ENCODE measurements around the gene ZBTB11.
"Not testable (repeated sequence)": the region's sequence is repeated elsewhere in the genome, so short reads cannot be mapped to it uniquely, and the experiment has no call there.

ZBTB11 gene

DNA sequence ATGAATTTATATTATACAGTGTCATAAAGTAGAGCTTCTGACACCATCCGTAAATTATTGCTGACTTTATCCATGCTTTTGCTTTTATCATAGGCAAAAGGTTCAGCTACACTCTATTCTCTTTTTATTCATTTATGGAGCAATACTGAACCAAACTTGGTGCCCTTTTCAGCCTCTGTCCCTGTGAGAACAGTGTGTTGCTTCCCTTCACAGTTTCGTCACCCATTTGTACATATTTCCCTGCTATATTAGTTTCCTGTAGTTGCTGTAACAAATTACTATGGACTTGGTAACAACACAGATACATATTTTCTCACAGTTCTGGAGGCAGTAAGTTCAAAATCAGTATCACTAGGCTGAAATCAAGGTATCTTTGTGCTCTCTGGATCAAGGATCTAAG, 12.4 kb upstream of the ZBTB11 start:
- no peak for DNase-seq

DNA sequence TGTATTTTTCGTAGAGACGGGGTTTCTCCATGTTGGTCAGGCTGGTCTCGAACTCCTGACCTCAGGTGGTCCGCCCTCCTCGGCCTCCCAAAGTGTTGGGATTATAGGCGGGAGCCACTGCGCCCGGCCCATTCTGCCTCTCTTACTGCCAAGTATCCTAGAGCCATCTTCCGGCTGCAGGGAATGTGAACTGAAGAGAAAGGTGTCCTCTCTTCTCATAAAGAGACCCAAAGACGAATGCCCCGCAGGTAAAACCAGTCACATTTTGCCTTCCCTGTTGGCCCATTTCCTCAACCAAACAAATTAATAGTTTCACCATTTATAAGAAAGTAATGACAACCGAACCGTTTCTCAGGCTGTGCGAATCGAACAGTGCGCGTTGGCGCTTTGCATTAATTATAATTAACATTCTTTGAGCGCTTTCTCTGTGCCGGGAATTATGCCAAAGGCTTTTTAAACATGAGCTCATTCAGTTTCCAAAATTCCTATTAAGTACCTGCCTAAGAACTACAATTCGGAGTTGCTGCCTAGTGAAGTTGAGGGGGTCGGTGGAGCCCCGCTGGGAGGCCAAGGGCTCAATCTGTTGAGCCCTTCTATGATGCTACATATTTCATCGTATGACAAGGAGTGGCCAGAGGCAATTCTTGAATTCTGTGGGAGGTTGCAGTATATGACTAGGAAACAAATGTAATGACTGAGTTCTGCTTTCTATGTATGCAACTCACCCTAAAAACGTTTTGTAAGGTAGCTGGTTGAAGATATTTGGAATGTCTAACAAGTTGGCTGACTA, 10.4 kb upstream of the ZBTB11 start:
- DNase-seq, result no peak

DNA sequence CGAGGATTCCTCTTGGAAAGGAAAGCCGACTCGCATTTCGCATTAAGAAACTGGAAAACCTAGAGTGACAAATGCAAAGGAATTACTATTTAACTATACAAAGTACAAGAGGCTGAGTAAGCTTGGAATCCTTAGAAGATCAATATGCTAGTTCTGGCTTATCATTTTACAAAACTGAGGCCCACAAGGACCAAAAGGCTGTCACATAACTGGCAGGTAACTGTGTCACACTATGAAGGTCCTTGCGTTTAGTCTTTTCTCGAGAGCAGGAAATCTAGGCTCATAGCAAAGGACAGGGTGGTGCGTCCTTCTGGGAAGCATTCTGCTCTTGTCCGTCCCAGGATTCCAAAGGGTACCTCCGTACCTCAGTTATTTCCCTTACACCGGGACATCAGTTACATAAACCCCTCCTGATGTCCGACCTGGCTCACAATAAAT, 9.0 kb upstream of the ZBTB11 start:
- DNase-seq, result peak; percentile 5

DNA sequence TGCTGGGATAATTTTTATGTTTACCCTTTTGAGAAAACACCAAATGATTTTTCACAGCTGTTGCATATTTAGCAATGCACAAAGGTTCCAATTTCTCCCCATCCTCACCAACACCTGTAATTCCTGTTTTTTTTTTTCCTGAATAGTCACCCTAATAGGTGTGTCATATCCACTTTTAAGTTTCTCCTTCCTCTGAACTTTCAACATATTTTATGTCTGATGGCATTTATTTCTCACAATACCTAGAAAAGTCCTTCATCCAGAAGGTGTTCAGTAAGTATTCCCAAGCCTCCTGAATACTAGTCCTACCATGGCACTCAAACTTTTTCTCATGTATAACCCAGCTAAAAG, 8.1 kb upstream of the ZBTB11 start:
- no peak for DNase-seq

DNA sequence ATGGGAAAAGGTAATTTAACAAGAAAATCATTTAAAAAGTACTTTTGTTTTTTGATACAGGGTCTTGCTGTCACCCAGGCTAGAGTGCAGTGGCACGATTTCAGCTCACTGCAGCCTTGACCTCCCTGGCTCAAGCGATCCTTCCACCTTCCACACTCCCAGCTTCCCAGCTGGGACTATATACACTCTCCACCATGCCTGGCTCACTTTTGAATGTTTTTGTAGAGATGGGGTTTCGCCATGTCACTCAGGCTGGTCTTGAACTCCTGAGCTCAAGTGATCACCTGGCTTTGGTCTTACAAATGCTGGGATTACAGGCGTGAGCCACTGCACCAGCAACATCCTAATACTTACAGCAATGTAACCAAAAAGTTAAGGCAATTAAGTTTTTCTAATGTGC, 3.5 kb upstream of the ZBTB11 start:
- no peak for DNase-seq

DNA sequence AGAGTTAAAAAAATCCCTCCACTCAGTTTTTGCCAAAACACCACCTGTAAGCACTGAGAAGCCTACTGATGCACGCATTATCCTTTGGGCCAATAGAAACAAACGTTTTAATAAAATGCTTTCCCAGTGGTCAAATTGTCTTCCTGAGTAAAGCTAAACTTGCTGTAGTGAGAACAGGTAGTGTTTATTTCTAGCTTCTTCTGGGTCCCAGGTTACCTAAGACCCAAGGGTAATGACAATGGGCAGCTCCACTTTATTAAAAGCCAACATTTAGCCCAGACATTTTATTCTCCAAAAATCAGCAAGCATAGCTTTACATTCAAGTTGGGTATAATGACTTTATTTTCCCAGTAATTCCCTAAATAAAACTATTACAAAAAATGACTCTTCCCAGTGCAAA, 1.9 kb upstream of the ZBTB11 start:
- DNase-seq, result not testable (repeated sequence)

DNA sequence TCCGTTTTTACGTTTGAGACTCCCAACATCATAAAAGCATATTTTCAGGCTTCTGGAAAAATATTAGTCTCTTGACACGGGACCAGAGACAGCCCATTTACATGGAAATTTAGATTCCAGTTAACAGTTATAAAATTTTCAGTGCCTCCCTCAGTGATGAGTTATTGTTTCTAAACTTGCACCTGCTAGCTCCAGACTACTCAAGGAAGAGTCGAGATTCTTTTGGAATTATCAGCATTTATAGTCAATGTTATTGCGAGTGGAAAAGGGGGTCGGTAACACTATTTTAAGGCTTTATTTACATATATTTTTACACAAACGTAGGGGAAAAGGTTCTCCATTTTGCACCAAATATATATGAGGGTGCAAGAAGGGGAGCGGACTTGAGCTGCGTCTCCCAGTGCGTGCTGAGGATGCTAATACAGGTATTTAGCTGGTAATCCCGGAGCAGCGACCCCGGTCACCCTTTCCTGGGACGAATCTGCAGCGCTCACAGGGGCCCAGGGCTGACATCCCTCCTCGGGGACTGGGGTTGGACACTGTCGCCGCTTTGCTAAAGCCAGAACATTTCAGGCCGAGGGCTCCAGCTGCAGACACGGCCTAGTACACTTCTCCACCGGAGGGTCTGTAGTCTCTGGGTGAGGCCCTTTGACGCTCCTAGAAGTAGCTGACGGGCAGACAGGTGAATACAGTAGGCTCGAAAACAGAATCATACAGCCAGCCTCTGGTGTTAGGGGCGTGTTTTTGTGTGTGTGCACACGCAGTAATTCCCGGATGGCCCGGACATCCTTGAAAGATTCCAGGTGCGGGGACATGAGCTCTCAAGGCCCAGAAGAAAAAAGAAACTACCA, 729 bp upstream of the ZBTB11 start:
- DNase-seq, result no peak

DNA sequence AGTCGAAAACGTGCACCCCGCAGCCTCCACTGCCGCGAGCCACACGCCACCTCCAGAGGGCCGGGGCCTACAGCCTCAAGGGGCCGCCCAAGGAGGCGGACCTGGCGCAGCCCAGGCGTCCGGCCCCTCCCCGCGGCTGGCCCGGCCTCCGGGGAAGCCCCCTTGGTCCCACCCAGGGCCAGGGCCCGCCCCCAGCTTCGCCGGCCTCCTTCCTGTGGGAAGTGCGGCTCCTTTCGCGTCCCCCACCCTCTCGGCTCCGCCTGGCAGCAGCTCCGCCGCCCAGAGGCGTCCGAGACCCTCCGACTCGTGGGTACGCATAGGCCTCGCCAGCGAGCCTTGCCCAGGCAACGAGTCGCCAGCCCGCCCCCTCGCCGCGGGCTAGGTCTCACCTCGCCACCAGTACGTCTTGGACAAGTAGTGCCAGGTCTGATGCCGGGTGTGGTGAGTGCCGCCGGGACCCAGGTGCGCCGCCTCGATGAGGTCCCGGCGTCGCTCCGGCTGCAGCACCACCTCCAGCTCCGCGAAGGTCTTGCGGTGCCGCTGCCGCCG, 642 bp downstream of the ZBTB11 start:
- DNase-seq, result peak; percentile 96

DNA sequence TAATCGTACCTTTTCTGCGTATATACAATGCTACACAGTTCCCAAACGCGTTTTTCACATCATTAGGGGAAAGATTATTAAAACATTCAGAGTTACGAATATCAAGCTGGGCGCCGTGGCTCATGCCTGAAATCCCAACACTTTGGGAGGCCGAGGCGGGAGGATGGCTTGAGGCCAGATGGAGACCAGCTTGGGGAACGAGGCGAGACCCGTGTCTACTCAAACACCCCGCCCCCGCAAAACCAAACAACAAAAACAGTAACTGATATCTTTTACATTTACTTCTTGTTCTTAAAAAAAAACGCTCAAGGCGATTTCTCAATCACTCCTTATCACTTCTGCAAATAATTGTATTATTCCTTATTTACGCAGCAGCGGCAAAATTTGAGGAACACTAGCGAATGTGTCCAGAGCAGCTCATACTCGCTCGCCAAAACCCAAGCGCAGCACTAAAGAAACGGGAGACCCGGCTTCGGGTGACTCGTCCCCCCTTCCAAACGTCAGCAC, 1.2 kb downstream of the ZBTB11 start:
- DNase-seq, result no peak

DNA sequence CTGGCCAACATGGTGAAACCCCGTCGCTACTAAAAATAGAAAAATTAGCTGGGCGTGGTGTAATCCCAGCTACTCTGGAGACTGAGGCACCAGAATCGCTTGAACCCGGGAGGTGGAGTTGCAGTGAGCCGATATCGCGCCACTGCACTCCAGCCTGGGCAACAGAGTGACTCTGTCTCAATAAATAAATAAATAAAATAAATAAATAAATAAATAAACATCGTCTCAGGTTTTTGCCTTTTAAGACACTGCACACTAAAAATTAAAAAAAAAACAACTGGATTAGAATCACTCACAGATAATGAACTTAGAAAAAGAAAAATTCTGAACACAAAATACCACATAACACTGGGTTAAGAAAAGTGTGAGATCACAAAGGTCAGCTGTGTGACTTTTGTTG, 2.4 kb downstream of the ZBTB11 start:
- DNase-seq, result no peak

DNA sequence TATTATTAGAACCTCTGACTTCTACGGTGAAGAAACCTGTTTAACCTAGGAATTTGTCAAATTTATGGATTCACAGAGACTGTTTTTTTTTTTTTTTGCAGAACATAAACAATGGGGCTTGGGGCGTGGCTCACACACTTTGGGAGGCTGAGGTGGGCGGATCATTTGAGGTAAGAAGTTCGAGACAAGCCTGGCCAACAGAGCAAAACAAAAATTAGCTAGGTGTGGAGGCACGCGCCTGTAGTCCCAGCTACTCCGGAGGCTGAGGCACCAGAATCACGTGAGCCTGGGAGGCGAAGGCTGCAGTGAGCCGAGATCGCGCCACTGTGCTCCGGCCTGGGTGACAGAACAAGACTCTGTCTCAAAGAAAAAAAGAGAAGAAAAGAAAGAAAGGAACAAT, 3.0 kb downstream of the ZBTB11 start:
- DNase-seq, result no peak

DNA sequence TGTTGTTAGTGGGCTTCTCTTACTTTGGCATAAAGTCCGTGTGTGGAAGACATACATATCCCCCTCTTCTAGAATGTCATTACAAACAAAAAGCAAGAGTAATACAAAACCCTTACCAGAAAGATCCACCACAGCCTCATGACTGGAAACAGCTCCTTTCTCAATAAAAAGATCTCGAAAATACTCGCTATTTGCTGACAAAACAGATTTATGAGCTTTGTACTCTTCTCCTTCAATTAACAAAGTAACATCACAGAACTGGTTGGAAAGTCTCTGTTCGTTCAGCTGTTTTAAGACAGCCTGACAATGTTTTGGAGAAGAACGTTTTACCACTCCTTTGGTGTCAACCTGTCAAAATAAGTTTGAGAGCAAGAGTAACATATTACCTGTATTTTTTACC, 5.9 kb downstream of the ZBTB11 start:
- no peak for DNase-seq

DNA sequence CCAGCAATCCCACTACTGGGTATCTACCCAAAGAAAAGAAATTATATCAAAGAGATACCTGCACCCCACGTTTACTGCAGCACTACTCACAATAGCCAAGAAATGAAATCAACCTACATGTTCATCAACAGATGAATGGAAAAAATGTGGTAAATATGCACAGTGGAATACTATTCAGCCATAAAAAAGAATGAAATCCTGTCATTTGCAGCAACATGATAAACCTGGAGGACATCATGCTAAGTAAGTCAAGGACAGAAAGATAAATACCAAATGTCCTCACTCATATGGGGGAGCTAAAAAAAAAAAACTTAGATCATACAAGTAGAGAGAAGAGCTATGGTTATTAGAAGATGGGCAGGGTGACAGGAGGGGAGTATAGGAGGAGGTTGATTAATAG, 9.1 kb downstream of the ZBTB11 start:
- no peak for DNase-seq

DNA sequence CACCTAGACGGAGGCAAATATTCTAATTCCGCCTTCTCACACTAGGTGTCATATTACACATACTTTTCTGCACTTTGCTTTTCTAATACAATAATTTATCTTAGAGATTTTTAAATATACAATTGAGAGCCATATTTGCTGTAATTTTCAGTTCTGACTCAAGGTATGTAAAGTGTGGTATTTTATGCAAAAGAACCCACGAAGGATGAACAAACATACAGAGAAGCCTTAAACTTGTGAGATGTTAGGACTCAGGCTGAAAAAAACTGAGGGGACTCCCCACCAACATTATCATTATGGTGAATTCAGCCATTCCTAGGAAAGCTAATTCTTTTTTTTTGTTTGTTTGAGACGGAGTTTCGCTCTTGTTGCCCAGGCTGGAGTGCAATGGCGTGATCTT, 9.6 kb downstream of the ZBTB11 start:
- DNase-seq, result no peak

DNA sequence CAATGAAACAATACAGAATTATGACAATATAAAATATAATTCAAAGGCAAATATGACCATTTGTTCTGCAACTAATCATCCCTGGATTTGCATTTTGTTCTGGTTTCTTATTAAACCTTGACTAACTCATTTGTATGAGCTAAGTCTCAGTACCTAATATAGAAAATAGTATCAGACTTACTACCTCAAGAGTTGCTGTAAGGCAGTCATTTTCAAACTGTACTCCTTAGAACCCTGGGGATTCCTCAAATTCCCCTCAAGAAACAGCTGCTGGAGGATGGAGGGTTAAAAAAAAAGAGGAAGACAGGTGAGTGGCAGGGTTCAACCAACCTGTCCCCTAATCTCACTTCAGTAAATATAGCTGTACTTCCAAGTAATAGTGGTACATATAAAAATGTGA, 11.1 kb downstream of the ZBTB11 start:
- no peak for DNase-seq

DNA sequence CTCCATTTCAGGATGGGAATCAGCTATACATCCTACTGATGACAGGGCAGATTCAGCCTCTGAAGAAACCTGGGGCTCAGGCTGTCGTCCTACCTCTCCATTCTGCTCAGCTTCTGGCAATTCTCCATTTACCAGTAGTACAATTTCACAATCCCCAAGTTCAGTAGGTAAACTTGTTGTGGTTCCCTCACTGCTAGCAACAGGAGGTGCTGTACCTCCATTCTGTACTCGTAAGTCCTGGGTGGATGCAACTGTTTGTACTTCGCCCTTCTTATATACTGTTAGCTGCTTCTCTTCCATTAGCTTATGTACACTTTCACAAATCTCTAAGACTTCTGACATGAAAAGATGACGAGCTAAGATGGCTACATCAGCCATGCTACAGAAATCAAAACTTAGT, 11.6 kb downstream of the ZBTB11 start:
- no peak for DNase-seq

DNA sequence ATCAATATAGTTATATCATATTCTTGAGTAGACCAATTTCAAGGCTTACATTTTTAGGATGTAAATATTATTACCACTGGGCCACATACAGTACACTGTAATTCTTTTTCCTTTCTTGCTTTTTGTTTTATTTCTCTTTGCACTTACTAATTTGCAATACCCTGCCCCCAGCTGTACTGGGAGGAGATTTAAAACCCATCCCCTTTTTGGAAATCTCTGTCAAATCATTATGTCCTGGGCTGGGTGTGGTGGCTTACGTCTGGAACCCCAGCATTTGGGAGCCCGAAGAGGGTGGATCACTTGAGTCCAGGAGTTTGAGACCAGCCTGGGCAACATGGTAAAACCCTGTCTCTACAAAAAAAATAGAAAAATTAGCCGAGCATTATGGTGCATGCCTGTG, 16.2 kb downstream of the ZBTB11 start:
- DNase-seq, result no peak

DNA sequence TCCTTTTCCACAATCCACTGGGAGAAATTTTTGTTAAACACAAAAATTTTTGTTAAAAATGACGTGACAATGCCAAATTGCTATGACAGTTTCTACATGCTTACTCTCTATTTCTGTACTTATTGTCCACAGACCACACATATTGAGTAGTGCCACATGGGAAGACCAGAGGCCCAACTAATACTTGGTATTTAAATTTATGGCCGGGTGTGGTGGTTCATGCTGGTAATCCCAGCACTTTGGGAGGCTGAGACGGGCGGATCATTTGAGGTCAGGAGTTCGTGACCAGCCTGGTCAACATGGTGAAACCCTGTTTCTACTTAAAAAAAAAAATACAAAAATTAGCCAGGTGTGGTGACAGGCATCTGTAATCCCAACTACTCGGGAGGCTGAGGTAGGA, 20.3 kb downstream of the ZBTB11 start:
- no peak for DNase-seq

DNA sequence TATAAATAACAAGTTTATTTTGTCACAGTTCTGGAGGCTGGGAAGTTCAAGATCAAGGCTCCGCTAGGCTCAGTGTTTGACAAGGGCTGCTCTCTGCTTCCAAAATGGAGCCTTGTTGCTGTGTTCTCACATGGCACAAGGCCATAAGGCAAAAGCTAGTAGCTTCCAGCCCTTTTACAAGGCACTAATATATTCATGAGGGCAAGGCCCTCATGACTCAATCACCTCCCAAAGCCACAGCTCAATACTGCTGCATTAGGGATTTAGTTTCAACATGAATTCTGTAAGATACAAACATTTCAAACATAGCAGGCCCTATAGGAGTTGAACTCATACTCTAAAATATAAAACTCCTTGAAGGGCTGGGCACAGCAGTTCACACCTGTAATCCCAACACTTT, 30.2 kb downstream of the ZBTB11 start:
- DNase-seq, result no peak

DNA sequence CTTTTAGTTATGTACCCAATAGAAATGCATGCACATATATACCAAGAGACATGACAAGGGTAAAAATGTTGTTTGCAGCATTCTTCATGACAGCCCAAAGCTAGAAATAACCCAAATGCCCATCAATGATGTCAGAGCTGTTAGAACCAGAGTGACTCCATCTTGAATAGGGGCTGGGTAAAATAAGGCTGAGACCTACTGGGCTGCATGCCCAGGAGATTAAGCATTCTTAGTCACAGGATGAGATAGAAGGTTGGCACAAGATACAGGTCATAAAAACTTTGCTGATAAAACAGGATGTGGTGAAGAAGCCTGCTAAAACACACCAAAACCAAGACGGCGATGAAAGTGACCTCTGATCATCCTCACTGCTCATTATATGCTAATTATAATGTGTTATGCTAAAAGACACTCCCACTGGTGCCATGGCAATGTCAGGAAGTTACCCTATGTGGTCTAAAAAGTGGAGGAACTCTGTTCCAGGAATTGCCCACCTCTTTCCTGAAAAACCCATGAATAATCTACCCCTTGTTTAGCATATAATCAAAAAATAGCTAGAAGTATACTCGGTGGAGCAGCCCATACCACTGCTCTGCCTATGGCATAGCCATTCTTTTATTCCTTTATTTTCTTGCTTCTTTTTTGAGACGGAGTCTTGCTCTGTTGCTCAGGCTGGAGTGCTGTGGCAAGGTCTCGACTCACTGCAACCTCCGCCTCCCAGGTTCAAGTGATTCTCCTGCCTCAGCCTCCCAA, 32.9 kb downstream of the ZBTB11 start:
- DNase-seq, result peak; percentile 64

DNA sequence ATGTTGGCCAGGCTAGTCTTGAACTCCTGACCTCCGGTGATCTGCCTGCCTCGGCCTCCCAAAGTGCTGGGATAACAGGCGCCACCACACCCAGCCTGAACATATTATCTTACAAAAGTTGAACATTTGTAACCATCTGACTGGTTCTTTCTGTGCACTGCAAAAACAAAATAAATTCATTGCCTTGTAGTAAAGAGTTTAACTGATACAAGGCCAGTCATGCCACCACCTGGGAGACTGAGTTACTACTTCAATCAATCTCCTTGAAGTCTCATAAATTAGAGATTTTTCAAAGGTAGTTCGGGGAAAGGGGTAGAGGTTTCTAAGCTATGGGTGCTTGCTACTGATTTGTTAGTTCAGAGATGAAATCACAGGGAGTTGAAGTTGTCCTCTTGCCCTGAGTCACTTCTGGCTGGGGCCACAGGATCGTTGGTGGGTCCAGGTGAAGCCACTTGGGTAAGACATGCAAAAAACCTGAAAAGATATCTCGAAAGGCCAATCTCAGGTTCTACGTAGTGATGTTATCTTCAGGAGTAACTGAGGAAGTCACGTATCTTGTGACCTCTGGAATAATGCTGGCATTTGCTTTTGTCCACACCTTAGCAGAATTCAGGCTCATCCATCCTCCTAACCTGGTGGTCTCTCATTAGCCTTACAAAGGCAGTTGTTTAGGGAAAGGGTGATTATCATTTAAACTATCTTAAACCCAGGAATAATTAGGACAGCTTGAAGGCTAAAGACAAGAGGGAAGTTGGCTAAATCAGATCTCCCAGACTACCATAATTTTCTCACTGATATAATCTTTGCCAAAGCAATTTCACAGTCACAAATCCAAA, 33.7 kb downstream of the ZBTB11 start:
- DNase-seq, result no peak

DNA sequence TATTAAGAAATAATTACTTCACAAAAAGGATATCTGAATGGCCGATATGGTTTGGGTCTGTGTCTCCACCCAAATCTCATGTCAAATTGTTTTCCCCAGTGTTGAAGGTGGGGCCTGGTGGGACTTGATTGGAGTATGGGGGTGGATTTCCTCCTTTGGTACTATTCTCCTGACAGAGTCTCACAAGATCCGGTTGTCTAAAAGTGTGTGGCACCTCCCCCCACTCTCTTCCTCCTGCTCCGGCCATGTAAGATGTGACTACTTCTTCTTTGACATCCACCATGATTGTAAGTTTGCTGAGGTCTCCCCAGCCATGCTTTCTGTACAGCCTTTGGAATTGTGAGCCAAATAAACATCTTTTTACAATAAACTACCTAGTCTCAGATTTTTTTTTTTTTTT, 34.5 kb downstream of the ZBTB11 start:
- no peak for DNase-seq
